Ramos (cell line): ENCODE data around the gene PPP1R12B.
"Not testable (repeated sequence)": the region's sequence is repeated elsewhere in the genome, so short reads cannot be mapped to it uniquely, and the experiment has no call there.

Experiments
- in situ Hi-C: fragments of 300-500 bp; cut with MboI; formaldehyde crosslinking; loops from one replicate; pipeline ENCODE4 v1.14.3; 2022; ENCODE audit warnings: low sequenced_read_pairs; ENCODE audit not compliant: unreplicated experiment

PPP1R12B gene

DNA sequence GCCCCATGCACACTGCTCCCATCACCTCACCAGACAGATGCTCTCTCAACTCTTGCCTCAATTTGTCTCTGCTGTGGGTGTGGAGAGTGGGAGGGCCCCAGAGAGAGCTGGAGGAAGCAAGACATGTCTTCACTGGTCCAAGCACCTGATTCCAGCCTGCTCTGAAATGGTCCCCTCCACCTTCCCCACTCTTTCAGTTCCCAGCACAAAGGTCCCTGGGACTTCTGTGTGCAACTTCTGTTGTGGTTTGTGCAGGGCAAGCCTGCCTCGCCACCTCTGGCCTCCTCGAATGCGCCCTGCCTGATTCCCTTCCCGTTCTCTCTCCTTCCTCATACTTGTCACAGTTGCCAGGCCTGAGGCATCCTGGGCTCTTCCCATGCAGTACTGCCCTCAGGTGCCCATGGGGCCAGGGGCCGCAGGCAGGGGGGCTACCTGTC is 242.5 kb downstream of the PPP1R12B start:
- in situ Hi-C loops = no loop called here

DNA sequence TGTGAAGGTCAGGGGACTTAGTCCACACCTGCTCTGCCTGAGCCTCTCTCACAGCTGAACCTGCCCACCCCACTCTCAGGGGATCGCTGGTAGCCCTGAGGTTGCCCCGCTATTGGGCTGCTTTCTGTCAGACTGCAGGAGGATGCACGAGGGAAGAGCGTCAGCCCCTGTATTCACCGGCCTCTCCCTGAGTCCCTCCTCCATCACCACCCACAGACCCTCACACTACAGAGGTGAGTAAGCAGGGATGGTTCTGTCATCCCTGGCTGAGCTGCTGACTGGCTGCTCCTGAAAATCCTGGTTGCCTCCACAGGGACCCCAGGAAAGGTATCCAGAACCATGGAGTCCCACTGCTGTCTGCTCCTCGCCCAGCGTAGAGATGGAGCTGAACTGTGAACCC is 243.0 kb downstream of the PPP1R12B start:
- in situ Hi-C loops = no loop called here

DNA sequence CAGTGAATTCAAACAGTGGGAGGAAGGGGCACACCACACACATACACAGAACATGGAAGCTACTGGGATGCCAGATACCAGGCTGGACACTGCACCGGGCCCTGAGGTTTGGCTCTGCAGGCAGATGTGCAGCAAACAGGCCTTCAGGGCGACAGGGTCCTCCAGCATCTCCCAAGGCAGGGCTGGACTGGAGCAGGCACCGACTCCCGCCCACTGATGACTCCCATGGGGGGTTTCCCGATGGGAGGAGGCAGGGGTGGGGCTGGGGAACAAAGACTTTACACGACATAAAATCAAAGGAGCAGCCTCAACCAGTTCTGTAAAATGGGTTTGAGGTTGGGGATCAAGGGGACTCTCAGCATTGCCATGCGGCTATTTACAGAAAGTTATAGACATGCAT is 243.6 kb downstream of the PPP1R12B start:
- in situ Hi-C loops = no loop called here

DNA sequence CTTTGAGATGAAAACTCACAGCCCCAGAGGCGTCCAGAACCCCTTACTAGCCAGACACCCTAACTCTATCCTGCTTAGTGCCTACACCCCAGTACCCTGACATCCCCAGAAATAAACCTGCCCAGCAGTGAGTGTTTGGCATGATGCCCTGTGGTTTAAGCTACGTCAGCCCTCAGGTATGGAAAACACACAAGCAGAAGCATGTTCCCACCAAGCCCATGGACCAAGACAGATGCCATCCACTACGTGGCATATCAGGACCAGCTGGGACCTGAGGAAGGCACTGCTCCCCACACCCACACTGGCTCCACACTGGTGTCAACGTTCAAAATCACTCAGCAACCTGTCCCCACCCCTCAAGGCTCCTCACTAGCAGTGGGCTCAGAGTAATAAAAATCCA is 245.3 kb downstream of the PPP1R12B start:
- in situ Hi-C loops = no loop called here

DNA sequence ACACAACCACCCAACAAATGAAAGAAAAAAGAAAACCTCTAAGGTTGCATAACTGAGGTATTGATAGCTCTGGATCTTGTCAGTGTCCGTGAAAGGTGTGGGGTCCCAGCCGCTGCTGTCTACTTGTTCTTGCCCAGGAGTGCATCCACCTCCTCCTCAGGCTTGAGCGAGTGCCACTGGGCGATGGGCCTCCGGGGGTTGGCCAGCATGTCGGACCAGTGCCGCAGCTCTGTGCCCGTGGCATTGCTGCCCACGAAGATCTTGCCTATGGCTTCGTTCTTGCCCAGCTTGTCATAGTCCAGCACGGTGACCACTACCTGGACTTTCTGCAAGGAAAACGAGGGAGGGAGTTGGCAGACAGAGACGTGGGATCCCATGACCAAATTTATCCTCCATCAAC is 248.1 kb downstream of the PPP1R12B start:
- in situ Hi-C loops = no loop called here

DNA sequence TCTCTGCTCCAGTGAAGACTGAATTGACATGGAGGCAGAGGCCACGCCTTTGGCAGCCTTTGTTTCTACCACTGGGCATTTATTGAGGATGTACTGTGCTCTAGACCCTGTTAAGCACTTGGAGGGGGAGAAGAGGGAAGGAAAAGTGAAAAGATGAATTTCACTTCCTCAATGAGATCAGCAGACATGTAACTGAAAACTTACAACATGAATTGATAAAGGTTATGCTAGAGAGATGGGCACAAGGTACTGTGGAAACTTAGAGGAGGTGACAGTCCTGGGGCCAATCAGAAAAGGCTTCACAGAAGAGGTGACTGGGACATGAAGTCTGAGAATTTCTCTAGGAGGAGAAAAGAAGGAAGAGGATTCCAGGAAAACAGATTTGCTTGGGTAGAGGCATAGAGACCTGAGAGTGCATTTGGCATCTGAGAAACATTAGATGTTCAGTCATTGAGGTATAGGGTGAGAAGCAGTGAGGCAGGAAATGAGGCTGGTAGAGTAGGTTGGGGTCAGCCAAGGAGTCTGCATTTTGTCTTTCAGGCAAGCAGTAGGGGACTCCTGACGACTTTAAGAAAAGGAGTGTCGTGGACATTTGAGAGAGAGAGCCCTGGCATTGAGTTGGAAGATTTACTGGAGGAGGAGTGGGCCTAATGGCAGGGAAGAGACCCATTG is 248.7 kb downstream of the PPP1R12B start:
- in situ Hi-C loops = no loop called here

DNA sequence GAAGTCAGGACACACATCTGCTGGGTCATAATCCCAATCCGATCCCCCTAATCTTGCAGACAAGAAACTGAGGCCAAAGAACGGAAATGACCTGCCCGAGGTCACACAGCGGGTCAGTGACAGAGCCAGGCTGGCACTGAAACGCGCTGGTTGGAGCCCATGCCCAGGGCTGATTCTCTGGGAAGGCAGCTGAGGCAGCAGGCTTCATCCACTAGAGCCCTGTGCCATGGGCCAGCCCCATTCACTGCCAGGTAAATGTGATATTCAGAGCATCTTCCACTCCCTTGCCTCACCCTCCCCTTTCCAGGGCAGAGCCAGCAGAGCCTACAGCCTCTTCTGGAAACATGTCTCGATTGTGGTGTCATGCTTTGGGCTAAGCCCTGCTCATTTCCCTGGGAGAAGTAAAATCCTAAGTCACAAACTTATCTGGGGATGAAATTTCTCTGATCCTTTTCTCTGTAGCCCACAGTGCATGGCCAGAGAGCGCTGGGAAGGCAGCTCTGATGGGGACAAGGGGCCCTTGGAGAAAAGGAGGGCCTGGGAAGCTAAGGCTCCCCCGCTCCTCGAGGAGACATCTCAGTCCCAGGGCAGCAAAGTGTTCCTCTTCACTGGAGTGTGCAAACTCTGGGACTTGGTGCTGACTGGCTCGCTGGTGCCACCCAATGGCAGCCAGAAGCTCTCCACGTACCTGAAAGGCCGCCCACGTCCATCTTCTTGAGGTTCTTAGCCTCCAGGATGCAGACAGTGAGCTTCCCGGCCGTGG is 251.4 kb downstream of the PPP1R12B start:
- in situ Hi-C loops = no loop called here

DNA sequence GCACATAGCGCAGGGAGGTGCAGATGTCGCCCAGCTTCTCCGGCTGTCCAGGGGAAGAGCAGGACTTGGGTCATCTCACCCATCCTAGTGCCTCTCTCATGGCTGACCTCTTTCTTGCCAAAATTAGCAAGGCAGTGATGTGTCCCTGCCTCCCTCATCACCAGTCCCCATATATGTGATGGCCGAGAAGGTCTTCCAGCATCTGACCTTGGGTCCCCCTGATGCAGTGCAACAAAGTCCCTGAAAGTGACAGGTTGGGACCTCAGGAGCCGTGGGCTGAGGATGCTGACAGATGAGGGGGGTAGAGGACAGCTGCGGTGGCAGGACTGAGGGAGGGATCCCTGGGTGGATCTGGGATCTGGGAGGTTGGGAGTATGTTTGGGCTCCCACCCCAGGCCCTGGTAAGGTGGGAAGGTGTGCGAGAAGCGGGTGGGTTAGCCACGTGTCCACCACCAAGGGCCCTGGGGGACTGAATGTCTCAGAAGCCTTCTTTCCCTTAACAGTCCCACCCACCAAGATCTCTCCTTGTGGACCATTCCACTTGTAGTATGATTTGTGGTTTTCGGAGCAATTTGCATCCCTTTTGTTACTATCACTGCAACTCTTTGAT is 252.0 kb downstream of the PPP1R12B start:
- in situ Hi-C loops = no loop called here

DNA sequence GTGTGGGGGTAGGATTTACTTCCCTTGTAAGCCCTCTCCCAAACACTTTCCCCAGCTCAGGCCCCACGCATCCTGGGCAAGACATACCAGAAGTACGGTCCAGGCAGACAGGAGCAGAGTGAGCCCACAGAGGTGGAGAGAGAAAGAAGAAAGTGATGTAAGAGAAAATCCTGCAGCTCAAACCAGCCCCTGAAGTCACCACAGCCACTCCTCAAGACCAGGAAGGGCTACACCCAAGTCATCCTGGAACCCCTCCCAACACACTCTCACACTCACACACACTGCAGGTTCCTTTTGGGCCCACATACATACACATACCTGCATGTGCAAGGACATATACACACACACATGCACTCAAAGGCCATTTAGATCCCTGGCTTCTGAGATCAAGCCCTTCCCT is 254.9 kb downstream of the PPP1R12B start:
- in situ Hi-C loops = no loop called here

DNA sequence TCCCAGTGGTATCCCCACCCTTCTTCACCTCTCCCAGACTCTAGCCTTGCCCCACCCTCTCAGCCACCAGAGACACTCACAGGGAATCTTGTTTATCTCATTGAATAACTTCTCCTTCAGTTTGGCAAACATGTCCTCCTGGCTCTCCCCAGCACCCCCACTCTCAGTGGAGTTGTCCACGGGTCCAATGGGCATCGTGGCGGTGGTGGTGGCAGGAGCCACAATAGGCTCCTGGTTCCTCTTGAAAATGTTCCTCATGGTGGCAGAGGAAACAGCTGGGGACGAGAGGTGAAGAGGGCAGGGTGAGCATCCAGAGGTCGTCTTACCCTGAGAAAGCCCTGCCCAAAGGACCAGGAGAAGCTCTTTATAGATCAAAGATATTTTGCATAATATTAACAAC is 257.0 kb downstream of the PPP1R12B start:
- in situ Hi-C loops = no loop called here

DNA sequence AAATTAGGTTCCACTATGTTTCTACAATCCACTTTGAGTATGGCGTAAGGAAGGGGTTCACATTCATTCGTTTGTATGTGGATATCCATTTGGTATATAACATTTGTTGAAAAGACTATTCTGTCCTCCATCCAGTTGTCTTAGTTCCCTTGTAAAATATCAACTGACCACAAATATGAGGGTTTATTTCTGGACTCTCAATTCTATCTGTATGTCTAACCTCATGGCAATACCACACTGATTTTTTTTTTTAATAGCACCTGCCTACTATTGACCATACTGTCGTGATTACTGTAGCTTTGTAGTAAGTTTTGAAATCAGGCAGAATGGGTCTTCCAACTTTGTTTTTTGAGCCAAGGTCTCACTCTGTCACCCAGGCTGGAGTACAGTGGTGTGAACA is 263.5 kb downstream of the PPP1R12B start:
- in situ Hi-C loops = not testable (repeated sequence)

DNA sequence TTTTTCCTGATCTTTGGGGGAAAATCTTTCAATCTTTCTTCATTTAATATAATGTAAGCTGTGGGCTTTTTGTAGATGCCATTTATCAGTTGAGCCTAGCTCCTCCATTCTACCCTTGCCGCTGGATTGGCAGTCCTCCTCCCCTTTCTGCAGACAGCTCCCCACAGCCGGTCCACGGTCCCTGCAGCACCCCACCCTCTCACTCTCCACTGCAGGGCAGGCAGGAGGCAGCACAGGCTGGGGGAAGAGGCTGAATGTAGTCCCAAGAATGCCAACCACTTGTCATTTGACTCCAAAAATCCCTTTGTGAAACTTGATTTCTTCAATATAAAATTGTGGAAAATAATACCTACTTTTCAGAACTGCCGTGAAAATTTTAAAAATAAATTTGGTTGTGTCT is 265.1 kb downstream of the PPP1R12B start:
- in situ Hi-C loops = no loop called here

DNA sequence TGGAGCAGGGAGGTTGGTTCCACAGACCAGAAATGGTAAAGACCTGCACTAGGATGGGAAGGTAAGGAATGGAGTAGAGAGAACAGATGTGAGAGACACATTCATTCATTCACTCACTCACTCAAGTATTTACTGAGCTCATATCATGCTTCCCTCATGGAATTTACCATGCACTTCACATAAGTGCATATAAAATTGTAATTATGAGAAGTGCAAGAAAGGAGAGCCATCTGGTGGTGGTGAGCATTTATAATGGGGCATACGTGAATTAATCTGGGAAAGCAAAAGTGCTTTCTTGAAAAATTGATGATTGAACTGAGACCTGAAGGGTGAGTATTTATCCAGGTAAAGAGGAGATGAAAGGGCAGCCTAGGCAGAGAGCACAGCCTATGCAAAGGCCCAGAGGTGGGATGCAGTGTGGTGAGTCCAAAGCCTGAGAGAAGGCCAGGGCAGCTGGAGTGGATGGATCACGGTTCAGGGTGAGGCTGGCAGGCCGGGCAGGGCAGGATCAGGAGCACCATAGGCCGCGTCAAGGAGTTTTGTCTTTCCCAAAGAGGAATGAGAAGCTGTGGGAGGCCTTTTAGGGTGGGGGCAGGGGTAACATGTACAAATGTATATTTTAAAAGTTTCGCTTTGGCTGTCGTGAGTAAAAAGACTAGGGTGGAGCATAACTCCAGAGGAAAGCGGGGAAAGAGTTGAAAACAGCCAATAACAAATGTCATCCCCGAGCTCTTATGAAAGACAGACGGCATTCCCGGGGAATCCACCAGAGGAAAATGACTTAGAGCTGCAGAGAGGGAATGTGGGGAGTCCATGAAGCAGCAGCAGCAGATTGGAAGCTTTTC is 266.1 kb downstream of the PPP1R12B start:
- in situ Hi-C loops = not testable (repeated sequence)

DNA sequence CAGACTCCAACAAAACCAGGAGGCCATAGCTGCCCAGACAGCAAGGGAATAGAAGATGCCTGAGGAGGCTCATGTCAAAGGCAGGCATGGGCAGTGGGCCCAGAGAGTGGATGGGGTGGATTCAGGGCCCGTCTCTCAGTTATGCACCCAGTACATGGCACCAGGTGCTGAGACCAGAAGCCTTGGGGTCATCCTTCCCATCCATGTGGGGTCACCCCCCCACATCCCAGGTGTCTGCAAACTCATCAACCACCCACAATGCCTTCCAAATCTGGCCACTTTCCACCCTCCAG is 266.7 kb downstream of the PPP1R12B start:
- in situ Hi-C loops = not testable (repeated sequence)

DNA sequence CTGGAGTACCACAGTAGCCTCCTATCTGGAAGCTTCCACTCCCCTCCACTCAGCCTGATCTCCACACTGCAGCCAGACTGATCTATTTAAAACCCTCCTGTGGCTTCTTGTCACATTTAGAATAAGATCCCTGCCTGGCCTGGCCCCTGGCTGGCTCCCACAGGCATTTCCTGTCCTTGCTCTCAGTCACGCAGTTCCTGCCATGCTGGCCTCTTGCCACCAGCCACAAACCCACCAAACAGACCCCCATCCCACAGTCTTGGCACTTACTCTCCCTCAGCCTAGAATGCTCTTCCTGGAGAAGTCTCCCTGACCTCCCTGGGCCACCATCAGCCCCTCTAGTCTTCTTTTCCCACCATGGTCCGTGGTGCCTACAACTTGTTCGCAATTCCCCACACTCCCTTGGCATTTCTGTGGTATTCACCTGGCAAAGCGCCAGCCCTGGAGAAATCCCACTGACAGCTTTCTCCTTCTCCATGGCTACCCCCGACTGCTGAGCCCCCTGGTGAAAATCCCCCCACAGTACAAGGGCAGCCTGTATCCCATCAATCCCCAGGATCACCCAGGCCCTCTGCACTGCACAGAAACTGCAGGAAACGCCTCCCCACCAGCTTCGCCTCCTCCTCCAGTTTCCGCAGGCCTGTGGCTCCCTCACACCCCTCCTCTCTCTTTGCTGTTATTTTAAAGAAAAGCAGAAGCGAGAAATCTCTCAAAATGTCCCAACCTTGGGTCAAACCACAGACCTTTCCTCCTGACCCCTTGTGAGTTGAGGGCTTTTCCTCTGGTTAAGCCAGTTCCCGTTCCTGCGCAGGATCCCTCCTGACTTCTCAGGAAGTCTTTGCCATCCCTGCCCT is 267.2 kb downstream of the PPP1R12B start:
- in situ Hi-C loops = no loop called here

DNA sequence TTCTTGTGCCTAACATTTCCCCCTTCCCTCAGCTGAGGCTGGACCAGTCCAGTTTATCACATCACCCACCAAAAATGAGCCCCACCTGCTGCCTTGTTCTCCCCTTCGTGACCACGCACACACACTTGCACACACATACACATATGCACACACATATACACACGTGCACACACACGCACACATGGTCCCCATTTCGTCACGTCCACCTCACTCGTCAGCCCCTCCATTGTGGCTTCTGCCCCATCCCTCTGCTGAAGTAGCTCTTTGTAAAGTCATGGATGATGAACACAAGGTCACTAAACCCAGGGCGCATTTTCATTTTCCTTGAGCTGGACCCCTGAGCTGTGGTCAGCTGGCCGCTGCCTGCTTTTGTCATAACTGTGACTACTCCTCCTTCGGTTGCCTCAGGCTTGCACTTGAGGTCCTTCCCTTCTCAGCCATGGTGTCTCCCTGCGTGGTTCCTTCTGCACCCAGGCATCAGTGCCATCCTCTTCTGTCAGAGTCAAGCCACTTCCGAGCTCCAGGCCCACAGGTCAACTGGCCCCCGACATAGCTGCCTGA is 267.9 kb downstream of the PPP1R12B start:
- in situ Hi-C loops = no loop called here

DNA sequence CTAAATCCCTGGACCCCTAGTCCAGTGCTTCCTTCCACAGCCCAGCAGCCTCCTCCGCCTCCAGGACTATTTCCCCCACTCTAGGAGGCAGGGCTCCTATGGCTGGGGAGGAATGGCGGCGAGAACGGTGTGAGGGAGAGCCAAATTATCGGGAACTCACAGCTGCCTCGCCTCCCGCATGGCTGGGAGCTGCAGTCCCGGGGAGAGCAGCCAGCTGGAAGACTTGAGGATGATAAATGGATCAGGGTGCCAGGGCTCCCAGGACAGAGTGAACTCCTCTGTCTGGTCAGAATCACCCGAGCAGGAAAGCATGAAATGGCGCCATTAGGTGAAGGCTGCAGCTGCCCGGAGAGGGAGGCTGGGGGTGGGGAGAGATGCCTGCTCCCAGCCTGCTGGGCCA is 270.5 kb downstream of the PPP1R12B start:
- in situ Hi-C loops = not testable (repeated sequence)

DNA sequence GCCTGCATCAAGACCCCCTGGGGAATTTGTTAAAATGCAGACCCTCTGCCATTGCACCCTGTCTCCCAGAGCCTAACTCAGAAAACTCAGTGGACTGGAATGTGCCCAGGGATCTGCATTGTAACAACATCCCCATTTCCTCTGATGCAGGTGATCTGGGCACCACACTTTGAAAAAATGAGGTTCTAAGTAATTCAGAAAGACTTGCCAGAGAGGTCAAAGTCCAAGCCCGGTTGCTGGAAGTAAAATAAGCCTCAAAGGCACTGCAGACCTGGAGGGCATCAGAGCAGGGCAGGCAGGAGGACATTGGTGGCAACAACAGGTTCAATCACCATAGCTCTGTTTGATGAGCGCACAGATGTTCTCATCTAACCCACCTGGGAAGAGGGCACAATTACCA is 271.0 kb downstream of the PPP1R12B start:
- in situ Hi-C loops = no loop called here

DNA sequence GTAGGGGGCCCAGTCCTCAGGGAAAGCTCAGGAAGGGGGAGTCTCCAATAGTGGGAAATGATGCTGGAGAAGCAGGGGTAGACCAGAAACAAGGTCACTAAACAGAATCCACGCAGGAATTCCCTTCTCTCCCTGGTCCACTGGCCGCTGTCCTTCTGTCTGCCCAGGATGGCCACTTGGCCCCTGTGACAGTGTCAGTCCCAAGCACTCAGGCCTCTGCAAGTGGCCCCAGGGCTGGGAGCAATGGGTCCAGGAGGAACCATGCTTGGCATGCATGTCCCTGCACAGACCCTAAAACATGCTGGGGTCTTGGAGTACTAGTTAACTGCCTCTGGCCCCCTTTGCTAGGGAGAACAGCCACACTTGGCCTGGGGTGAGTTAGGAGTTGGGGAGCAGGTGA is 271.5 kb downstream of the PPP1R12B start:
- in situ Hi-C loops = not testable (repeated sequence)

DNA sequence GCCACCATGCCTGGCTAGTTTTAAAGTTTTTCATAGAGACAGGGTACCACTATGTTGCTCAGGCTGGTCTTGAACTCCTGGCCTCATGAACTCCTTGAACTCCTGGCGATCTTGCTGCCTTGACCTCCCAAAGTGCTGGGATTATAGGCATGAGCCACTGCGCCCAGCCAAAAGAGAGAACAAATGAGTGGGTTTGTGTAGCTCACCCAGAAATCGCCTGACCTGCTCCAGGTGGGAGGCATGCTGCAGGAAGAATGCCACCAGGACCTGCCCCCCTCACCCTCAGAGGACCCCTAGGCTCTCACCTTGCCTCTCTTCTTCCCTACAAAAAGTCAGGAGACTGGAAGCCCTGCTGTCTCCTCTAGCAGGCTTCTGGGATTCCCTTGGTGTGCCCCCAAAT is 272.9 kb downstream of the PPP1R12B start:
- in situ Hi-C loops = no loop called here
